H9 (cell line): Measurements from ENCODE around the gene CD247. TPM values are rescaled to one million over a fixed set of nuclear protein-coding genes. Genes with fewer than 3 reads are reported as not detected.
A peak's percentile ranks its signal among the peaks of the same experiment; 100 is the strongest.

Experiments
- DNase-seq: peaks from one replicate; pipeline ENCODE4 v3.0.0-alpha.2; 2017
- H2AFZ ChIP-seq: one replicate; pipeline ENCODE4 v1.6.1; 2013; ENCODE audit warnings: mild to moderate bottlenecking, low read length, control low read depth, moderate library complexity
- H2AK5ac ChIP-seq: 2 replicates; pipeline ENCODE4 v1.6.1; 2013; ENCODE audit warnings: low read length, control low read depth, mixed read lengths; ENCODE audit not compliant: insufficient read length
- H2BK120ac ChIP-seq: one replicate; pipeline ENCODE4 v1.6.1; 2013; ENCODE audit warnings: low read depth, mild to moderate bottlenecking, low read length, control low read depth, inconsistent platforms; ENCODE audit not compliant: poor library complexity, severe bottlenecking
- H2BK12ac ChIP-seq: 2 replicates; pipeline ENCODE4 v1.6.1; 2013; ENCODE audit warnings: low read length, control low read depth, mixed read lengths, low read depth; ENCODE audit not compliant: insufficient read length
- H2BK15ac ChIP-seq: 2 replicates; pipeline ENCODE4 v1.6.1; 2013; ENCODE audit warnings: low read depth, low read length, control low read depth
- H2BK20ac ChIP-seq: one replicate; pipeline ENCODE4 v1.6.1; 2013; ENCODE audit warnings: low read depth, mild to moderate bottlenecking, low read length, control low read depth, inconsistent platforms; ENCODE audit not compliant: poor library complexity, severe bottlenecking
- H2BK5ac ChIP-seq: 2 replicates; pipeline ENCODE4 v1.6.1; 2013; ENCODE audit warnings: low read length, control low read depth, mixed read lengths; ENCODE audit not compliant: insufficient read length
- H3K14ac ChIP-seq: 2 replicates; pipeline ENCODE4 v1.6.1; 2013; ENCODE audit warnings: low read length, control low read depth; ENCODE audit not compliant: insufficient read depth
- H3K18ac ChIP-seq: 2 replicates; pipeline ENCODE4 v1.6.1; 2013; ENCODE audit warnings: low read depth, mild to moderate bottlenecking, mixed read lengths, low read length, control low read depth; ENCODE audit not compliant: insufficient read length
- H3K23ac ChIP-seq: 2 replicates; pipeline ENCODE4 v1.6.1; 2013; ENCODE audit warnings: low read length, control low read depth, mixed read lengths, low read depth; ENCODE audit not compliant: insufficient read length
- H3K23me2 ChIP-seq: 2 replicates; pipeline ENCODE4 v1.6.1; 2013; ENCODE audit warnings: low read depth, mild to moderate bottlenecking, mixed read lengths, low read length, control low read depth; ENCODE audit not compliant: insufficient read length, poor library complexity, severe bottlenecking
- H3K27ac ChIP-seq: 2 replicates; pipeline ENCODE4 v1.5.1; 2013; ENCODE audit warnings: low read length, control low read depth, mixed read lengths, low read depth; ENCODE audit not compliant: insufficient read length
- H3K27me3 ChIP-seq: 2 replicates; pipeline ENCODE4 v1.6.1; 2013; ENCODE audit warnings: low read length, control low read depth, inconsistent platforms; ENCODE audit not compliant: insufficient read depth
- H3K4ac ChIP-seq: 2 replicates; pipeline ENCODE4 v1.6.1; 2013; ENCODE audit warnings: low read depth, mild to moderate bottlenecking, control low read depth, inconsistent platforms, low read length, moderate library complexity
- H3K4me1 ChIP-seq: 2 replicates; pipeline ENCODE4 v1.6.1; 2013; ENCODE audit warnings: low read length, control low read depth, inconsistent platforms; ENCODE audit not compliant: insufficient read depth
- H3K4me2 ChIP-seq: 2 replicates; pipeline ENCODE4 v1.6.1; 2013; ENCODE audit warnings: low read length, control low read depth, mixed read lengths; ENCODE audit not compliant: insufficient read length, insufficient read depth
- H3K56ac ChIP-seq: 2 replicates; pipeline ENCODE4 v1.6.1; 2013; ENCODE audit warnings: low read depth, mild to moderate bottlenecking, mixed read lengths, low read length, control low read depth; ENCODE audit not compliant: insufficient read length
- H3K79me1 ChIP-seq: 2 replicates; pipeline ENCODE4 v1.6.1; 2013; ENCODE audit warnings: low read depth, mild to moderate bottlenecking, moderate library complexity, low read length, control low read depth, inconsistent platforms; ENCODE audit not compliant: insufficient read depth, poor library complexity, severe bottlenecking
- H3K79me2 ChIP-seq: 2 replicates; pipeline ENCODE4 v1.6.1; 2013; ENCODE audit warnings: low read length, control low read depth, inconsistent platforms; ENCODE audit not compliant: insufficient read depth
- H3K9ac ChIP-seq: 2 replicates; pipeline ENCODE4 v1.6.1; 2013; ENCODE audit warnings: low read length, control low read depth, mixed read lengths; ENCODE audit not compliant: insufficient read length; ENCODE audit errors: extremely low read depth
- H3K9me3 ChIP-seq: one replicate; pipeline ENCODE4 v1.6.1; 2013; ENCODE audit warnings: low read depth, low read length, inconsistent platforms; ENCODE audit not compliant: control insufficient read depth
- H3T11ph ChIP-seq: one replicate; pipeline ENCODE4 v1.6.1; 2013; ENCODE audit warnings: mild to moderate bottlenecking, low read length, control low read depth, inconsistent platforms
- H4K20me1 ChIP-seq: one replicate; pipeline ENCODE4 v1.6.1; 2013; ENCODE audit not compliant: control insufficient read depth, insufficient read length, insufficient read depth
- H4K5ac ChIP-seq: 2 replicates; pipeline ENCODE4 v1.6.1; 2013; ENCODE audit warnings: low read depth, mild to moderate bottlenecking, mixed read lengths, low read length, control low read depth; ENCODE audit not compliant: insufficient read length
- H4K8ac ChIP-seq: replicated peaks from 2 replicates; pipeline ENCODE4 v1.6.1; 2013; ENCODE audit warnings: low read length, control low read depth, mixed read lengths, low read depth; ENCODE audit not compliant: insufficient read length
- H4K91ac ChIP-seq: 2 replicates; pipeline ENCODE4 v1.6.1; 2013; ENCODE audit warnings: low read depth, mild to moderate bottlenecking, moderate library complexity, mixed read lengths, low read length, control low read depth; ENCODE audit not compliant: insufficient read length
- H3K27ac Mint-ChIP-seq, 3 experiments: 2 replicates in 2 of 3; 3 replicates in 1 of 3; pipeline ENCODE4 v1.8.0; 2020 to 2021; ENCODE audit warnings: mixed read lengths in 3 of 3, mild to moderate bottlenecking in 1 of 3, moderate library complexity in 1 of 3
- H3K27me3 Mint-ChIP-seq: 2 replicates; pipeline ENCODE4 v1.8.0; 2021; ENCODE audit warnings: low read depth, mild to moderate bottlenecking, moderate library complexity, mixed read lengths
- H3K36me3 Mint-ChIP-seq, 3 experiments: 2 replicates in 2 of 3; 3 replicates in 1 of 3; pipeline ENCODE4 v1.8.0; 2020 to 2021; ENCODE audit warnings: low read depth in 3 of 3, mixed read lengths in 3 of 3; ENCODE audit not compliant: insufficient read depth in 1 of 3
- H3K4me1 Mint-ChIP-seq, 2 experiments: 2 replicates each; pipeline ENCODE4 v1.8.0; 2020; ENCODE audit warnings: mixed read lengths in 2 of 2
- H3K4me3 Mint-ChIP-seq, 2 experiments: 2 replicates in 1 of 2; 3 replicates in 1 of 2; pipeline ENCODE4 v1.8.0; 2020 to 2021; ENCODE audit warnings: mild to moderate bottlenecking in 2 of 2, mixed read lengths in 2 of 2, moderate library complexity in 1 of 2
- H3K9me3 Mint-ChIP-seq, 2 experiments: 2 replicates in 1 of 2; 3 replicates in 1 of 2; pipeline ENCODE4 v1.8.0; 2020; ENCODE audit warnings: mild to moderate bottlenecking in 2 of 2, mixed read lengths in 2 of 2, moderate library complexity in 1 of 2
- WGBS: extraction: QIAGEN DNeasy Blood & Tissue Kit; methylation state at CpG from one replicate; pipeline ENCODE4 v1.1.7; 2013; ENCODE audit warnings: missing lambda C conversion rate, low lambda C conversion rate, mixed read lengths; ENCODE audit not compliant: insufficient read length; ENCODE audit errors: extremely low coverage; 5-methylcytosine and 5-hydroxymethylcytosine counted together
- total RNA-seq: library from RNA; stranded (reverse); gene quantifications from 2 replicates; pipeline ENCODE4 v1.2.1, GENCODE V29; 2021
- TF ChIP-seq, protein P1 (sequence below): fragments of 200-600 bp; sonication (generic); conservative IDR thresholded peaks from 3 replicates; pipeline ENCODE4 v1.8.0; 2021; ENCODE audit warnings: antibody characterized with exemption, mild to moderate bottlenecking

CD247 gene
- total RNA-seq, 1 experiment from 2014 or later = 1.2 TPM

DNA sequence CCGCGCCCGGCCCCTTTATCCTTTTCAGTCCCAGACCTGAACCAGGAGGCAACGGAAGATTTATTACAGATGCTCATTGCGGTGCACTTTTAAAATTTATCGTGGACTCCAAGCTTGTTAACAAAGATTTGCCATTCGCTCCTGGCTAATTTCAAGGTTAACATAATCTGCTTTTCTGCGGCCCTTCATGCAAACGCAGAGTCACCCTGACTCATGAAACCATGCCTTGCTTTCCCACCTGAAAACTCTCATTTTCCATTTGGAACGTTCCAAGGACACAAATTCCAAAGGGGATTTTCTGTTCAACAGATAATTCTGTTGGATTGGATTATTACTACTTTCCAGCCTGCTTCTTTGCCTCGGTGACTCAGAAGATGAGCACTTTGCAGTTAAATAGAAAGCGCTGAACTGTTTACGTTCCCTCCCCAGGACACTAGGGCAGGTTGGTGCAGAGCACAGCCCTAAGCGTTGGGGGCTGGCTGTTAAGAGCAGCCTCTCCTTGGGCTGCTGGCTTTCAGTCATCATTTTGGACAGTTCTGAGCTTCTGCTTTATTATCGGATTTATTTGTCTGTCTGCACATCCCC, 51.1 kb downstream of the CD247 start:
- Histone ChIP-seq H2AFZ (no peak overlapping the region), H3K79me1 (no peaks in the 10 kb centered on the region), H3K79me2 (no peaks in the 10 kb centered on the region), H3K18ac (no peak overlapping the region), H4K5ac (no peak overlapping the region), H2BK20ac (no peak overlapping the region), H3K4me2 (no peak overlapping the region), H3K4me1 (no peaks in the 10 kb centered on the region; the same call in 1 of the 2 replicates), H4K8ac (no peak overlapping the region), H3K4ac (no peak overlapping the region), H4K91ac (no peak overlapping the region), H3K9me3 (no peaks in the 10 kb centered on the region), H3K9ac (no peak overlapping the region), H3T11ph (no peak overlapping the region), H3K27ac (no peak overlapping the region), H2AK5ac (no peak overlapping the region), H3K23me2 (no peaks in the 10 kb centered on the region), H3K14ac (no peak overlapping the region), H4K20me1 (no peaks in the 10 kb centered on the region), H3K23ac (no peak overlapping the region), H2BK120ac (no peak overlapping the region), H2BK12ac (no peak overlapping the region), H2BK5ac (no peak overlapping the region), H2BK15ac (no peak overlapping the region), H3K27me3 (no peaks in the 10 kb centered on the region), H3K56ac (no peak overlapping the region)
- no peaks in the 10 kb centered on the region for H3K36me3 Mint-ChIP-seq
- peak overlapping the region in 1 of 3 experiments; percentile 71; a peak in 1 of 7 replicates for H3K27ac Mint-ChIP-seq
- DNase-seq = no peak
- H3K4me3 Mint-ChIP-seq = no peak overlapping the region
- no CpG with 5 or more reads among the region's 15 CpGs for WGBS
- TF ChIP-seq, protein P1, sequence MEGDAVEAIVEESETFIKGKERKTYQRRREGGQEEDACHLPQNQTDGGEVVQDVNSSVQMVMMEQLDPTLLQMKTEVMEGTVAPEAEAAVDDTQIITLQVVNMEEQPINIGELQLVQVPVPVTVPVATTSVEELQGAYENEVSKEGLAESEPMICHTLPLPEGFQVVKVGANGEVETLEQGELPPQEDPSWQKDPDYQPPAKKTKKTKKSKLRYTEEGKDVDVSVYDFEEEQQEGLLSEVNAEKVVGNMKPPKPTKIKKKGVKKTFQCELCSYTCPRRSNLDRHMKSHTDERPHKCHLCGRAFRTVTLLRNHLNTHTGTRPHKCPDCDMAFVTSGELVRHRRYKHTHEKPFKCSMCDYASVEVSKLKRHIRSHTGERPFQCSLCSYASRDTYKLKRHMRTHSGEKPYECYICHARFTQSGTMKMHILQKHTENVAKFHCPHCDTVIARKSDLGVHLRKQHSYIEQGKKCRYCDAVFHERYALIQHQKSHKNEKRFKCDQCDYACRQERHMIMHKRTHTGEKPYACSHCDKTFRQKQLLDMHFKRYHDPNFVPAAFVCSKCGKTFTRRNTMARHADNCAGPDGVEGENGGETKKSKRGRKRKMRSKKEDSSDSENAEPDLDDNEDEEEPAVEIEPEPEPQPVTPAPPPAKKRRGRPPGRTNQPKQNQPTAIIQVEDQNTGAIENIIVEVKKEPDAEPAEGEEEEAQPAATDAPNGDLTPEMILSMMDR = no peak; the same call in 2 of the 3 replicates
- no peaks in the 10 kb centered on the region for H3K9me3 Mint-ChIP-seq
- no peaks in the 10 kb centered on the region; the same call in 1 of the 2 replicates for H3K27me3 Mint-ChIP-seq
- peaks cover 39 to 40% of the 10 kb centered on the region in 2 experiments for H3K4me1 Mint-ChIP-seq
